Suprapubic skin (tissue), 4 donors: ENCODE measurements around the gene WWC2.

Experiments
- CTCF ChIP-seq, 2 donors: fragments of 200-600 bp in 1 of 2; fragments of 450-650 bp in 1 of 2; sonication (generic) in 1 of 2; IDR thresholded peaks; one replicate each; pipeline ENCODE4 v1.5.1; 2016 to 2019; ENCODE audit warnings: antibody characterized with exemption in 2 of 2, mild to moderate bottlenecking in 1 of 2, moderate library complexity in 1 of 2
- EP300 ChIP-seq: sonication (generic); formaldehyde crosslinking; IDR thresholded peaks from one replicate; pipeline ENCODE4 v1.6.1; 2017; ENCODE audit warnings: antibody characterized with exemption
- POLR2AphosphoS5 ChIP-seq, 3 donors: sonication (generic); formaldehyde crosslinking; IDR thresholded peaks; one replicate each; pipeline ENCODE4 v1.6.1; 2017; ENCODE audit warnings: antibody characterized with exemption in 3 of 3

- no peak for TF ChIP-seq CTCF (IDR thresholded peaks at IDR 0.05)
- no peak for TF ChIP-seq EP300
- TF ChIP-seq POLR2AphosphoS5 (IDR thresholded peaks at IDR 0.05): no peak
Measured at GRCh38 chr4:183100298-183100599, 1.2 kb downstream of the WWC2 start.
